Neuronal stem cell (in vitro differentiated cells): ENCODE measurements around the gene GPR161.

Source experiments
- DNase-seq: peaks from one replicate; pipeline ENCODE4 v3.0.0-alpha.2; 2013; ENCODE audit warnings: low spot score
- H2AFZ ChIP-seq: one replicate; pipeline ENCODE4 v1.6.1; 2013; ENCODE audit warnings: mild to moderate bottlenecking, low read length, inconsistent platforms
- H2AK5ac ChIP-seq: 2 replicates; pipeline ENCODE4 v1.6.1; 2013; ENCODE audit warnings: low read depth, mild to moderate bottlenecking, inconsistent platforms, low read length, moderate library complexity, mixed read lengths
- H2BK120ac ChIP-seq: 2 replicates; pipeline ENCODE4 v1.6.1; 2013; ENCODE audit warnings: low read depth, mild to moderate bottlenecking, inconsistent platforms, low read length, moderate library complexity, mixed read lengths
- H2BK12ac ChIP-seq: one replicate; pipeline ENCODE4 v1.6.1; 2013; ENCODE audit warnings: low read length, inconsistent platforms
- H2BK15ac ChIP-seq: 2 replicates; pipeline ENCODE4 v1.6.1; 2013; ENCODE audit warnings: mild to moderate bottlenecking, low read length, inconsistent platforms, mixed read lengths
- H2BK5ac ChIP-seq: one replicate; pipeline ENCODE4 v1.6.1; 2013; ENCODE audit warnings: inconsistent platforms, mild to moderate bottlenecking, low read length, moderate library complexity
- H3K14ac ChIP-seq: one replicate; pipeline ENCODE4 v1.6.1; 2013; ENCODE audit warnings: low read length, inconsistent platforms
- H3K18ac ChIP-seq: 2 replicates; pipeline ENCODE4 v1.6.1; 2013; ENCODE audit warnings: low read length, inconsistent platforms
- H3K23ac ChIP-seq: 2 replicates; pipeline ENCODE4 v1.6.1; 2013; ENCODE audit warnings: low read depth, mild to moderate bottlenecking, mixed read lengths, low read length, inconsistent platforms; ENCODE audit not compliant: poor library complexity
- H3K27ac ChIP-seq: replicated peaks from 3 replicates; pipeline ENCODE4 v1.5.1; 2013; ENCODE audit warnings: low read length, inconsistent platforms
- H3K27me3 ChIP-seq, 3 experiments: 2 replicates each; pipeline ENCODE4 v1.6.1; 2013; ENCODE audit warnings: low read length in 3 of 3, mild to moderate bottlenecking in 2 of 3, inconsistent platforms in 1 of 3, low read depth in 1 of 3, mixed read lengths in 1 of 3, moderate library complexity in 1 of 3; ENCODE audit not compliant: control insufficient read depth in 3 of 3, insufficient read depth in 3 of 3
- H3K36me3 ChIP-seq, 2 donors: replicated peaks in 1 of 2; 2 replicates each; pipeline ENCODE4 v1.6.1; 2013; ENCODE audit warnings: low read length in 2 of 2; ENCODE audit not compliant: control insufficient read depth in 2 of 2, insufficient read depth in 2 of 2
- H3K4ac ChIP-seq: 2 replicates; pipeline ENCODE4 v1.6.1; 2013; ENCODE audit warnings: inconsistent platforms, mild to moderate bottlenecking, low read length, moderate library complexity
- H3K4me1 ChIP-seq, 2 donors: 1 replicate in 1 of 2; 2 replicates in 1 of 2; pipeline ENCODE4 v1.6.1; 2013; ENCODE audit warnings: low read length in 2 of 2, low read depth in 1 of 2; ENCODE audit not compliant: control insufficient read depth in 2 of 2, insufficient read depth in 1 of 2
- H3K4me2 ChIP-seq: one replicate; pipeline ENCODE4 v1.6.1; 2013; ENCODE audit warnings: mild to moderate bottlenecking, low read length, inconsistent platforms; ENCODE audit not compliant: insufficient read depth, poor library complexity, severe bottlenecking
- H3K4me3 ChIP-seq, 2 donors: 2 replicates each; pipeline ENCODE4 v1.5.1; 2013; ENCODE audit warnings: low read length in 2 of 2, mild to moderate bottlenecking in 2 of 2, inconsistent platforms in 1 of 2, moderate library complexity in 1 of 2
- H3K79me1 ChIP-seq: one replicate; pipeline ENCODE4 v1.6.1; 2013; ENCODE audit warnings: low read depth, mild to moderate bottlenecking, inconsistent platforms, low read length, moderate library complexity
- H3K9ac ChIP-seq: one replicate; pipeline ENCODE4 v1.6.1; 2013; ENCODE audit warnings: mild to moderate bottlenecking, low read depth, low read length, inconsistent platforms; ENCODE audit not compliant: poor library complexity
- H3K9me3 ChIP-seq, 2 donors: replicated peaks in 1 of 2; 2 replicates each; pipeline versions ENCODE3 to v1.6.1; 2013; ENCODE audit warnings: low read length in 2 of 2, mild to moderate bottlenecking in 2 of 2, inconsistent platforms in 1 of 2, low read depth in 1 of 2, mixed read lengths in 1 of 2, moderate library complexity in 1 of 2; ENCODE audit not compliant: control insufficient read depth in 2 of 2, insufficient read depth in 1 of 2
- H4K8ac ChIP-seq: one replicate; pipeline ENCODE4 v1.6.1; 2013; ENCODE audit warnings: low read depth, mild to moderate bottlenecking, inconsistent platforms, low read length, moderate library complexity
- H4K91ac ChIP-seq: one replicate; pipeline ENCODE4 v1.6.1; 2013; ENCODE audit warnings: low read length, low read depth, mild to moderate bottlenecking, inconsistent platforms; ENCODE audit not compliant: poor library complexity
- WGBS, 2 donors: extraction: QIAGEN DNeasy Blood & Tissue Kit; methylation state at CpG; one replicate each; pipeline ENCODE4 v1.1.7; 2013; ENCODE audit warnings: missing lambda C conversion rate in 2 of 2, mixed read lengths in 1 of 2; ENCODE audit not compliant: insufficient read length in 2 of 2, insufficient replicate concordance in 1 of 2; ENCODE audit errors: extremely low coverage in 2 of 2; 5-methylcytosine and 5-hydroxymethylcytosine counted together

GPR161 gene

GRCh38 chr1:168032029-168032428, 104.7 kb downstream of the GPR161 start:
- no CpG with 5 or more reads among the region's 1 CpG for WGBS, 2 donors
- H3K36me3 ChIP-seq = no peaks in the 10 kb centered on the region

GRCh38 chr1:168031627-168032026, 105.1 kb downstream of the GPR161 start:
- Histone ChIP-seq H3K9ac (no peak overlapping the region), H2AFZ (no peak overlapping the region), H3K79me1 (no peaks in the 10 kb centered on the region), H3K23ac (no peak overlapping the region), H2AK5ac (no peak overlapping the region), H3K36me3 (no peaks in the 10 kb centered on the region), H4K8ac (no peak overlapping the region), H3K4me1 (no peaks in the 10 kb centered on the region), H2BK5ac (no peak overlapping the region), H3K18ac (no peak overlapping the region), H3K14ac (no peak overlapping the region), H2BK120ac (no peak overlapping the region), H2BK12ac (no peak overlapping the region), H3K27me3 (no peaks in the 10 kb centered on the region), H3K4me3 (no peak overlapping the region), H3K9me3 (peaks cover 0 to 2% of the 10 kb centered on the region in 2 donors), H2BK15ac (no peak overlapping the region), H3K4me2 (no peak overlapping the region), H3K4ac (no peak overlapping the region), H4K91ac (no peak overlapping the region), H3K27ac (no peak overlapping the region)
- no peak for DNase-seq
- no CpG with 5 or more reads among the region's 4 CpGs for WGBS, 2 donors

More at GRCh38 chr1:168032029-168032428, 104.7 kb downstream of the GPR161 start:
- H3K4me3 ChIP-seq = no peak overlapping the region
- no peak overlapping the region for H2AFZ ChIP-seq
- no peak overlapping the region for H4K8ac ChIP-seq
- no peak overlapping the region for H2BK12ac ChIP-seq
- H2AK5ac ChIP-seq = no peak overlapping the region
- no peak overlapping the region for H3K4ac ChIP-seq
- H3K27me3 ChIP-seq = no peaks in the 10 kb centered on the region
- no peak overlapping the region for H2BK5ac ChIP-seq
- no peak overlapping the region for H3K9ac ChIP-seq
- H2BK15ac ChIP-seq = no peak overlapping the region
- H3K23ac ChIP-seq = no peak overlapping the region
- H4K91ac ChIP-seq = no peak overlapping the region
- no peaks in the 10 kb centered on the region for H3K79me1 ChIP-seq
- H3K27ac ChIP-seq = no peak overlapping the region
- no peak overlapping the region for H3K18ac ChIP-seq
- no peaks in the 10 kb centered on the region for H3K4me1 ChIP-seq
- no peak overlapping the region for H3K4me2 ChIP-seq
- peaks cover 0 to 2% of the 10 kb centered on the region in 2 donors for H3K9me3 ChIP-seq
- no peak overlapping the region for H3K14ac ChIP-seq
- H2BK120ac ChIP-seq = no peak overlapping the region
- DNase-seq = no peak

GRCh38 chr1:168031198-168031597, 105.5 kb downstream of the GPR161 start:
- H3K4ac ChIP-seq = no peak overlapping the region
- H2BK12ac ChIP-seq = no peak overlapping the region
- H3K79me1 ChIP-seq = no peaks in the 10 kb centered on the region
- H3K9ac ChIP-seq = no peak overlapping the region
- no peak overlapping the region for H2AFZ ChIP-seq
- H3K36me3 ChIP-seq = no peaks in the 10 kb centered on the region
- no peaks in the 10 kb centered on the region for H3K4me1 ChIP-seq
- no peak overlapping the region for H2BK120ac ChIP-seq
- no peak overlapping the region for H3K18ac ChIP-seq
- no peak overlapping the region for H3K4me3 ChIP-seq
- H2BK5ac ChIP-seq = no peak overlapping the region
- no CpG with 5 or more reads among the region's 5 CpGs for WGBS, 2 donors
- no peak for DNase-seq
- no peak overlapping the region for H3K23ac ChIP-seq
- no peak overlapping the region for H4K8ac ChIP-seq
- H3K9me3 ChIP-seq = peaks cover 0 to 2% of the 10 kb centered on the region in 2 donors
- H3K14ac ChIP-seq = no peak overlapping the region
- no peak overlapping the region for H3K27ac ChIP-seq
- H2BK15ac ChIP-seq = no peak overlapping the region
- no peak overlapping the region for H4K91ac ChIP-seq
- no peak overlapping the region for H2AK5ac ChIP-seq
- no peaks in the 10 kb centered on the region for H3K27me3 ChIP-seq
- no peak overlapping the region for H3K4me2 ChIP-seq
